ENCODE data around the gene GPLD1. TPM values are rescaled to one million over a fixed set of nuclear protein-coding genes. Genes with fewer than 3 reads are reported as not detected.
"Not testable (repeated sequence)": the region's sequence is repeated elsewhere in the genome, so short reads cannot be mapped to it uniquely, and the experiment has no call there.

Gene GPLD1
- total RNA-seq, 1 donor, result 0.72 TPM

DNA sequence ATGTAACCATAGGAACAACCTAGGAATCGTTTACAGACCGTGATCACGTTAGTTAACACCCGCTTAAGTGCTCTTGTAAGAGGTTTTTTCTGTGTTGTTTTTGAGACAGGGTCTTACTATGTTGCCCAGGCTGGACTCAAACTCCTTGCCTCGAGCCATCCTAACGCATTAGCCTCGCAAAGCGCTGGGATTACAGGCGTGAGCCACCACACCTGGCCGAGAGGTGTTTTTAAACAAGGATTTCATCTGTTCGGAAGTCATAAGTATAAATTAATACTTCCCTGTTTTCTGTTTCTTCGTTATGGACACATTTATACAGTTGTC is 85.9 kb downstream of the GPLD1 start:
- Histone ChIP-seq H3K79me2 (ENCODE audit: insufficient read depth, low read length) (peaks cover 45% of the 10 kb centered on the region), H3K4me2 (ENCODE audit: insufficient read depth, low read length) (peak overlapping the region; percentile 87), H3K4me3 (ENCODE audit: insufficient read depth, low read length) (peak overlapping the region; percentile 99), H3K36me3 (ENCODE audit: insufficient read depth, low read length) (no peaks in the 10 kb centered on the region), H3K27ac (ENCODE audit: low read depth, low read length) (peak overlapping the region; percentile 74), H4K20me1 (ENCODE audit: insufficient read depth, low read length) (peaks cover 7% of the 10 kb centered on the region), H3K4me1 (ENCODE audit: insufficient read depth, low read length) (peaks cover 15% of the 10 kb centered on the region), H3K27me3 (ENCODE audit: insufficient read depth, low read length) (peaks cover 7% of the 10 kb centered on the region), H3K9me3 (ENCODE audit: low read depth, low read length) (no peaks in the 10 kb centered on the region), H2AFZ (ENCODE audit: low read length) (peak overlapping the region; percentile 97)
- TF ChIP-seq, protein P1, sequence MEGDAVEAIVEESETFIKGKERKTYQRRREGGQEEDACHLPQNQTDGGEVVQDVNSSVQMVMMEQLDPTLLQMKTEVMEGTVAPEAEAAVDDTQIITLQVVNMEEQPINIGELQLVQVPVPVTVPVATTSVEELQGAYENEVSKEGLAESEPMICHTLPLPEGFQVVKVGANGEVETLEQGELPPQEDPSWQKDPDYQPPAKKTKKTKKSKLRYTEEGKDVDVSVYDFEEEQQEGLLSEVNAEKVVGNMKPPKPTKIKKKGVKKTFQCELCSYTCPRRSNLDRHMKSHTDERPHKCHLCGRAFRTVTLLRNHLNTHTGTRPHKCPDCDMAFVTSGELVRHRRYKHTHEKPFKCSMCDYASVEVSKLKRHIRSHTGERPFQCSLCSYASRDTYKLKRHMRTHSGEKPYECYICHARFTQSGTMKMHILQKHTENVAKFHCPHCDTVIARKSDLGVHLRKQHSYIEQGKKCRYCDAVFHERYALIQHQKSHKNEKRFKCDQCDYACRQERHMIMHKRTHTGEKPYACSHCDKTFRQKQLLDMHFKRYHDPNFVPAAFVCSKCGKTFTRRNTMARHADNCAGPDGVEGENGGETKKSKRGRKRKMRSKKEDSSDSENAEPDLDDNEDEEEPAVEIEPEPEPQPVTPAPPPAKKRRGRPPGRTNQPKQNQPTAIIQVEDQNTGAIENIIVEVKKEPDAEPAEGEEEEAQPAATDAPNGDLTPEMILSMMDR (IDR thresholded peaks at IDR 0.05; ENCODE audit: extremely low read depth, low read depth, low read length), result no peak
- DNase-seq (ENCODE audit: insufficient read length, low spot score, missing footprints), result no peak

DNA sequence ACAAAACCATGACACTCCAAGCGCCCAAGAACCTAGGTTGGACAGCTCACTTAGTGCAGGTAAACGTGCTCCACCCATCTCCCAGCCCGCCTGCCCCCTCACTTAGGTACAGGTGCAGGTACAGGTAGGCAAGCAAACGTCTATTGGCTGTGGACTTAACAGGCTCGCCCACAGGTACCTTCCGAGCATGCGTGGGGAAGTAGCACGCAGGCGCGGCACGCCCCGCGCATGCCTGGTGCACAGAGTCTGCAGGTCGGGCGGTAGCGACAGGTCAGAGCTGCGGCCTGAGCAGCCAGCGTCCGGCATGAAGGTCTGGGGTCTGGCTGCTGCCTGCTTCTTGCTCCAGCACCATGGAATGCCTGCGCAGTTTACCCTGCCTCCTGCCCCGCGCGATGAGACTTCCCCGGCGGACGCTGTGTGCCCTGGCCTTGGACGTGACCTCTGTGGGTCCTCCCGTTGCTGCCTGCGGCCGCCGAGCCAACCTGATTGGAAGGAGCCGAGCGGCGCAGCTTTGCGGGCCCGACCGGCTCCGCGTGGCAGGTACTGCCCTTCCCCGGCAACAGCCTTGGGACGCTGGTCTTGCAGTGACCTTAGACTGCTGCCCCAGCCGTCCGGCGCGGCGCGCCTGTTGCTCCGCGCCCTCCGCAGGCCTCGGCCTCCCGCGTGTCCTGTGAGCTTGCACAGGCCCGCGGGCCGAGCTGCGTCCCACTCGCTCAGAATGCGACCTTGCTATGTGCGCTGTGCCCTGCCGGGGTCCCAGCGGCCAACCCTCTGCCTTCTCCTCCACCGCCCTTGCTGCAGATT is 86.5 kb downstream of the GPLD1 start, which contains the start of gene MRS2:
Gene MRS2, plus strand, starts transcription at position 240 of the 804 bp plus-strand sequence. Its CDS starts 111 bp downstream, at position 351.
- Histone ChIP-seq H2AFZ (ENCODE audit: low read length) (peak within 1 kb of the TSS; percentile 97), H3K79me2 (ENCODE audit: insufficient read depth, low read length) (peaks cover 44% of the 10 kb centered on the region), H4K20me1 (ENCODE audit: insufficient read depth, low read length) (peaks cover 7% of the 10 kb centered on the region), H3K4me1 (ENCODE audit: insufficient read depth, low read length) (peaks cover 15% of the 10 kb centered on the region), H3K9me3 (ENCODE audit: low read depth, low read length) (no peaks in the 10 kb centered on the region), H3K36me3 (ENCODE audit: insufficient read depth, low read length) (no peaks in the 10 kb centered on the region), H3K4me3 (ENCODE audit: insufficient read depth, low read length) (peak within 1 kb of the TSS; percentile 99), H3K27ac (ENCODE audit: low read depth, low read length) (peak within 1 kb of the TSS; percentile 74), H3K4me2 (ENCODE audit: insufficient read depth, low read length) (peak within 1 kb of the TSS; percentile 87), H3K27me3 (ENCODE audit: insufficient read depth, low read length) (peaks cover 7% of the 10 kb centered on the region)
- peak; percentile 88 for DNase-seq (ENCODE audit: insufficient read length, low spot score, missing footprints)
- TF ChIP-seq, protein P1 (IDR thresholded peaks at IDR 0.05; ENCODE audit: extremely low read depth, low read depth, low read length), result no peak

DNA sequence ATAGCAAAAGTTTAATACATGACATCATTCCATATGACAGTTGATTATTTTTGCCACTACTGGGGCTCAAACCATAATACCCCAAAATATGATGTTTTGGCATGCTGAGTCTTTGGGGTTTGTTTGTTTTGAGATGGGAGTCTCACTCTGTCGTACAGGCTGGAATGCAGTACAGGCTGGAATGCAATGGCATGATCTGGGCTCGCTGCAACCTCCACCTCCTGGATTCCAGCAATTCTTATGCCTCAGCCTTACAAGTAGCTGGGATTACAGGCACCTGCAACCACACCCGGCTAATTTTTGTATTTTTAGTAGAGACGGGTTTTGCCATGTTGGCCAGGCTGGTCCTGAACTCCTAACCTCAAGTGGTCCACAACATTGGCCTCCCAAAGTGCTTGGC is 87.9 kb downstream of the GPLD1 start:
- Histone ChIP-seq H3K4me2 (ENCODE audit: insufficient read depth, low read length) (no peak overlapping the region), H3K36me3 (ENCODE audit: insufficient read depth, low read length) (no peaks in the 10 kb centered on the region), H3K4me1 (ENCODE audit: insufficient read depth, low read length) (peaks cover 15% of the 10 kb centered on the region), H2AFZ (ENCODE audit: low read length) (no peak overlapping the region), H3K79me2 (ENCODE audit: insufficient read depth, low read length) (peaks cover 38% of the 10 kb centered on the region), H4K20me1 (ENCODE audit: insufficient read depth, low read length) (peaks cover 7% of the 10 kb centered on the region), H3K4me3 (ENCODE audit: insufficient read depth, low read length) (no peak overlapping the region), H3K9me3 (ENCODE audit: low read depth, low read length) (no peaks in the 10 kb centered on the region), H3K27me3 (ENCODE audit: insufficient read depth, low read length) (peaks cover 7% of the 10 kb centered on the region), H3K27ac (ENCODE audit: low read depth, low read length) (no peak overlapping the region)
- DNase-seq (ENCODE audit: insufficient read length, low spot score, missing footprints), result peak; percentile 46
- TF ChIP-seq, protein P1 (IDR thresholded peaks at IDR 0.05; ENCODE audit: extremely low read depth, low read depth, low read length), result no peak

DNA sequence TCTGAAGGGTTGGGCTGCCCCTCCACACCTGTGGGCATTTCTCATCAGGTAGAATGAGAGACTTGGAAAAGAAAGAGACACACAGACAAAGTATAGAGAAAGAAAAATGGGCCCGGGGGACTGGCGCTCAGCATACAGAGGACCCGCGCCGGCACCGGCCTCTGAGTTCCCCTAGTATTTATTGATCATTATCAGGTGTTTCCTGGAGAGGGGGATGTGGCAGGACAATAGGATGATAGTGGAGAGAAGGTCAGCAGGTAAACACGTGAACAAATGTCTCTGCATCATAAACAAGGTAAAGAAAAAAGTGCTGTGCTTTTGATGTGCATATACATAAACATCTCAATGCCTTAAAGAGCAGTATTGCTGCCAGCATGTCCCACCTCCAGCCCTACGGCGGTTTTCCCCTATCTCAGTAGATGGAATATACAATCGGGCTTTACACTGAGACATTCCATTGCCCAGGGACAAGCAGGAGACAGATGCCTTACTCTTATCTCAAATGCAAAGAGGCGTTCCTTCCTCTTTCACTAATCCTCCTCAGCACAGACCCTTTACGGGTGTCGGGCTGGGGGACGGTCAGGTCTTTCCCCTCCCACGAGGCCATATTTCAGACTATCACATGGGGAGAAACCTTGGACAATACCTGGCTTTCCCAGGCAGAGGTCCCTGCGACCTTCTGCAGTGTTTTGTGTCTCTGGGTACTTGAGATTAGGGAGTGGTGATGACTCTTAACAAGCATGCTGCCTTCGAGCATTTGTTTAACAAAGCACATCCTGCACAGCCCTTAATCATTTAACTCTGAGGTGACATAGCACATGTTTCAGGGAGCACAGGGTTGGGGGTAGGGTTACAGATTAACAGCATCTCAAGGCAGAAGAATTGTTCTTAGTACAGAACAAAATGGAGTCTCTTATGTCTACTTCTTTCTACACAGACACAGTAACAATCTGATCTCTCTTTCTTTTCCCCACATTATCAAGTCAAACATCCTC is 89.0 kb downstream of the GPLD1 start:
- peaks cover 17% of the 10 kb centered on the region for H3K4me1 ChIP-seq (ENCODE audit: insufficient read depth, low read length)
- H2AFZ ChIP-seq (ENCODE audit: low read length); H3K36me3 ChIP-seq (ENCODE audit: insufficient read depth, low read length); H4K20me1 ChIP-seq (ENCODE audit: insufficient read depth, low read length); H3K27ac ChIP-seq (ENCODE audit: low read depth, low read length); DNase-seq (ENCODE audit: insufficient read length, low spot score, missing footprints); H3K4me3 ChIP-seq (ENCODE audit: insufficient read depth, low read length); H3K4me2 ChIP-seq (ENCODE audit: insufficient read depth, low read length); H3K27me3 ChIP-seq (ENCODE audit: insufficient read depth, low read length); H3K9me3 ChIP-seq (ENCODE audit: low read depth, low read length): not testable (repeated sequence)
- peaks cover 33% of the 10 kb centered on the region for H3K79me2 ChIP-seq (ENCODE audit: insufficient read depth, low read length)
